Measurements from ENCODE around the gene SLC6A2. TPM values are rescaled to one million over a fixed set of nuclear protein-coding genes. Genes with fewer than 3 reads are reported as not detected.

SLC6A2 gene
- total and polyA plus RNA-seq, 9 of the 15 experiments (the other 6 are each of a cell fraction or from before 2014, with no cell fraction given) = not detected

GRCh38 chr16:55663225-55663624 lies 7.4 kb downstream of the SLC6A2 start:
- no peak overlapping the region for H3K4me2 ChIP-seq (ENCODE audit: insufficient read depth, low read length)
- no peaks in the 10 kb centered on the region for H3K79me2 ChIP-seq (ENCODE audit: control insufficient read depth, insufficient read depth, low read length)
- no peak overlapping the region for H3K27ac ChIP-seq (ENCODE audit: extremely low read depth, low read depth, low read length)
- no peaks in the 10 kb centered on the region for H3K9me3 ChIP-seq (replicated peaks; ENCODE audit: control insufficient read depth, insufficient read depth, low read depth, low read length)
- WGBS (ENCODE audit: insufficient coverage, low coverage, missing lambda C conversion rate) = 0% methylated on average over 1 of the region's 1 CpG
- CTCF ChIA-PET (ENCODE audit: low intra/inter-chr PET ratio) = no interaction called here
- DNase-seq (ENCODE audit: extremely low read depth in 1 of 4, low spot score in 3 of 4) (no peak), FAIRE-seq (no peak), ATAC-seq (no peak)
- H3K4me3 ChIP-seq = no peak overlapping the region
- POLR2A ChIA-PET = interaction anchor here (0.6 kb wide), 1 partner anchor 197 kb away, joined by 4 read pairs; no protein-coding TSS in a partner anchor
- in situ Hi-C loops (cut with MboI) (no loop called here), intact Hi-C loops (cut with micrococcal nuclease) (no loop called here)
- no peak overlapping the region for H3K9ac ChIP-seq (ENCODE audit: insufficient read depth in 1 of 2, low read depth in 2 of 2, low read length in 2 of 2)
- H3K36me3 ChIP-seq (ENCODE audit: control insufficient read depth, insufficient read depth, low read length) = no peaks in the 10 kb centered on the region
- peaks cover 3% of the 10 kb centered on the region; the same call in 1 of the 2 replicates for H4K20me1 ChIP-seq (replicated peaks; ENCODE audit: control insufficient read depth, insufficient read depth, low read length)
- H3K27me3 ChIP-seq (ENCODE audit: control insufficient read depth in 2 of 2, insufficient read depth in 2 of 2, low read length in 2 of 2) = peaks cover 0 to 9% of the 10 kb centered on the region in 2 experiments; a peak in 3 of 5 replicates
- H2AFZ ChIP-seq (ENCODE audit: low read depth, low read length) = no peak overlapping the region
- H3K9me1 ChIP-seq (ENCODE audit: control insufficient read depth, insufficient read depth, low read length) = no peaks in the 10 kb centered on the region
- BruUV-seq (replicated peaks) = no TSS peak
- TF ChIP-seq FOXP4 (CRISPR knock-in tag; IDR thresholded peaks at IDR 0.05; ENCODE audit: borderline replicate concordance) (no peak), ZBTB9 (CRISPR knock-in tag; IDR thresholded peaks at IDR 0.05) (no peak), SMAD2 (IDR thresholded peaks at IDR 0.05; ENCODE audit: low read depth, low read length) (no peak), ZNF133 (CRISPR knock-in tag; IDR thresholded peaks at IDR 0.05) (no peak), PCBP2 (IDR thresholded peaks at IDR 0.05; ENCODE audit: low read depth, low read length, poor library complexity, severe bottlenecking) (no peak), YY1 (IDR thresholded peaks at IDR 0.05; ENCODE audit: borderline replicate concordance in 1 of 3, control insufficient read depth in 1 of 3, extremely low read depth in 1 of 3, insufficient read depth in 3 of 3, insufficient read length in 1 of 3, insufficient replicate concordance in 2 of 3, low read depth in 1 of 3, low read length in 2 of 3) (no peak), TAF15 (IDR thresholded peaks at IDR 0.05; ENCODE audit: low read depth, low read length) (no peak), FOXK1 (CRISPR knock-in tag; IDR thresholded peaks at IDR 0.05; ENCODE audit: borderline replicate concordance) (no peak), ILK (tag; IDR thresholded peaks at IDR 0.05; ENCODE audit: borderline replicate concordance, low read depth) (no peak), TSC22D4 (tag; IDR thresholded peaks at IDR 0.05) (no peak), IRF1 (CRISPR knock-in tag; IDR thresholded peaks at IDR 0.05; ENCODE audit: borderline replicate concordance) (no peak), NCOA1 (IDR thresholded peaks at IDR 0.05; ENCODE audit: low read depth) (no peak), ZFP1 (CRISPR knock-in tag; IDR thresholded peaks at IDR 0.05) (no peak), TFAM (CRISPR knock-in tag; conservative IDR thresholded peaks at IDR 0.05) (no peak), ZSCAN29 (IDR thresholded peaks at IDR 0.05) (no peak), ATF7 (IDR thresholded peaks at IDR 0.05) (no peak), BMI1 (IDR thresholded peaks at IDR 0.05; ENCODE audit: low read length) (no peak), NONO (IDR thresholded peaks at IDR 0.05; ENCODE audit: low read depth in 2 of 2, low read length in 1 of 2) (no peak), SMAD3 (CRISPR knock-in tag; conservative IDR thresholded peaks at IDR 0.05) (no peak)
- no peaks in the 10 kb centered on the region for H3K4me1 ChIP-seq (replicated peaks in 1 of 2; ENCODE audit: control insufficient read depth in 2 of 2, insufficient read depth in 2 of 2, low read length in 2 of 2)

All from K562 (cell line).